Transverse colon (tissue), 4 donors: Measurements from ENCODE around the gene PIMREG. TPM values are rescaled to one million over a fixed set of nuclear protein-coding genes. Genes with fewer than 3 reads are reported as not detected.

Experiments
- DNase-seq: peaks from one replicate; pipeline ENCODE4 v3.0.0-alpha.2; 2019
- H3K27ac ChIP-seq, 4 donors: fragments of 200-600 bp; sonication (generic); 2 replicates each; pipeline ENCODE4 v1.5.1; 2016 to 2018; ENCODE audit warnings: inconsistent platforms in 4 of 4
- H3K27me3 ChIP-seq: fragments of 200-600 bp; sonication (generic); 2 replicates; pipeline ENCODE4 v1.5.1; 2017; ENCODE audit warnings: inconsistent platforms
- H3K36me3 ChIP-seq, 4 donors: fragments of 200-600 bp; sonication (generic); 2 replicates each; pipeline ENCODE4 v1.5.1; 2017 to 2019; ENCODE audit warnings: inconsistent platforms in 4 of 4
- H3K4me1 ChIP-seq, 4 donors: fragments of 200-600 bp; sonication (generic); 2 replicates each; pipeline ENCODE4 v1.5.1; 2017 to 2020; ENCODE audit warnings: inconsistent platforms in 4 of 4
- H3K4me3 ChIP-seq, 4 donors: fragments of 200-600 bp; sonication (generic); 1 replicate in 1 of 4; 2 replicates in 3 of 4; pipeline versions ENCODE4 v1.5.1 to v1.6.1; 2017 to 2019; ENCODE audit warnings: inconsistent platforms in 4 of 4
- H3K9me3 ChIP-seq, 2 donors: fragments of 200-600 bp; sonication (generic); 2 replicates each; pipeline ENCODE4 v1.5.1; 2017 to 2019; ENCODE audit warnings: inconsistent platforms in 2 of 2
- EP300 ChIP-seq: sonication (generic); formaldehyde crosslinking; IDR thresholded peaks from one replicate; pipeline ENCODE4 v1.6.1; 2017; ENCODE audit warnings: antibody characterized with exemption, low read depth
- POLR2A ChIP-seq: fragments of 450-650 bp; IDR thresholded peaks from one replicate; pipeline ENCODE4 v1.6.1; 2016; ENCODE audit warnings: antibody characterized with exemption, mild to moderate bottlenecking, moderate library complexity
- POLR2AphosphoS5 ChIP-seq, 3 donors: sonication (generic); formaldehyde crosslinking; IDR thresholded peaks; one replicate each; pipeline ENCODE4 v1.6.1; 2016; ENCODE audit warnings: antibody characterized with exemption in 3 of 3
- WGBS, 2 donors: methylation state at CpG; one replicate each; pipeline ENCODE4 v1.1.5; 2018; ENCODE audit warnings: low coverage in 1 of 2; 5-methylcytosine and 5-hydroxymethylcytosine counted together
- in situ Hi-C, 4 donors: fragments of 200-750 bp; cut with MboI; loops; one replicate each; pipeline versions ENCODE4 v1.15.0 to v1.15.1; 2017; ENCODE audit warnings: low sequenced_read_pairs in 3 of 4, low pct_ligation_motif_present in 1 of 4, low pct_unique_long_range_greater_than_20kb in 1 of 4
- intact Hi-C: fragments of 100-400 bp; cut with DNase I; formaldehyde crosslinking; loops from one replicate; pipeline ENCODE4 v1.15.1; 2023; ENCODE audit warnings: low total_unique reads
- total RNA-seq, 4 donors: library from RNA; depleted of rRNA; stranded (reverse); fragments of >200 nt; gene quantifications; one replicate each; pipeline ENCODE4 v1.1.0, GENCODE V29; 2016
- TF ChIP-seq, protein P1 (sequence below), 5 experiments: fragments of 200-600 bp in 3 of 5; fragments of 450-650 bp in 2 of 5; sonication (generic) in 3 of 5; IDR thresholded peaks; 1 replicate in 2 of 5; 2 replicates in 3 of 5; pipeline ENCODE4 v1.5.1; 2016 to 2017; ENCODE audit warnings: antibody characterized with exemption in 5 of 5, inconsistent platforms in 3 of 5, mild to moderate bottlenecking in 2 of 5, moderate library complexity in 1 of 5

PIMREG gene
- total RNA-seq, 4 donors from 2014 or later, result 0.41 to 8.4 (median 0.79) TPM; not detected in 1

DNA sequence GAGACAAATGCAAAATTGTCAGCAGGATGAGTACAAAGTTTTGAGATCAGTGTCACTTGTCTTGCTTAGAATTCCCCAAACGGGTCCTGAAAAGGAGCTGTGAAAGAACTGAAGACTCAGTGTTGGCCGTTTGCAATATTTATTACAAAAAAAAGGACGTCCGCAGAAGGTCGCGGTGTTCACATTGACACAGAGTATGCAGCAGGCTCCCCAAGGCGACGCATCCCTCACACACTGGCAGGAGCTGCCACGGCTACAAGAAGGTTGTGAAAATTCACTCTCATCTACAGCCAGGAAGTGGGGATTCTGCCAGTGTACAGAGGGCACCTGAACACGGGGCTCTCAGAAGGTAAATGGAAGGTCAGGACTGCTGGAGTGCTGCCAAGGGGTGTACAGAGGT is 35.5 kb upstream of the PIMREG start:
- no peak overlapping the region for H3K4me3 ChIP-seq
- 67 to 68% methylated on average over 7 to 10 of the region's 10 CpGs for WGBS, 2 donors
- no peaks in the 10 kb centered on the region for H3K36me3 ChIP-seq
- H3K27me3 ChIP-seq, result peaks cover 15% of the 10 kb centered on the region
- no peak for DNase-seq
- intact Hi-C loops, result no loop called here
- in situ Hi-C loops, result no loop called here
- H3K27ac ChIP-seq, result no peak overlapping the region
- no peaks in the 10 kb centered on the region for H3K9me3 ChIP-seq
- TF ChIP-seq EP300 (no peak), POLR2AphosphoS5 (IDR thresholded peaks at IDR 0.05) (no peak), POLR2A (no peak)
- TF ChIP-seq, protein P1, sequence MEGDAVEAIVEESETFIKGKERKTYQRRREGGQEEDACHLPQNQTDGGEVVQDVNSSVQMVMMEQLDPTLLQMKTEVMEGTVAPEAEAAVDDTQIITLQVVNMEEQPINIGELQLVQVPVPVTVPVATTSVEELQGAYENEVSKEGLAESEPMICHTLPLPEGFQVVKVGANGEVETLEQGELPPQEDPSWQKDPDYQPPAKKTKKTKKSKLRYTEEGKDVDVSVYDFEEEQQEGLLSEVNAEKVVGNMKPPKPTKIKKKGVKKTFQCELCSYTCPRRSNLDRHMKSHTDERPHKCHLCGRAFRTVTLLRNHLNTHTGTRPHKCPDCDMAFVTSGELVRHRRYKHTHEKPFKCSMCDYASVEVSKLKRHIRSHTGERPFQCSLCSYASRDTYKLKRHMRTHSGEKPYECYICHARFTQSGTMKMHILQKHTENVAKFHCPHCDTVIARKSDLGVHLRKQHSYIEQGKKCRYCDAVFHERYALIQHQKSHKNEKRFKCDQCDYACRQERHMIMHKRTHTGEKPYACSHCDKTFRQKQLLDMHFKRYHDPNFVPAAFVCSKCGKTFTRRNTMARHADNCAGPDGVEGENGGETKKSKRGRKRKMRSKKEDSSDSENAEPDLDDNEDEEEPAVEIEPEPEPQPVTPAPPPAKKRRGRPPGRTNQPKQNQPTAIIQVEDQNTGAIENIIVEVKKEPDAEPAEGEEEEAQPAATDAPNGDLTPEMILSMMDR (IDR thresholded peaks at IDR 0.05), result no peak
- H3K4me1 ChIP-seq, result no peaks in the 10 kb centered on the region

DNA sequence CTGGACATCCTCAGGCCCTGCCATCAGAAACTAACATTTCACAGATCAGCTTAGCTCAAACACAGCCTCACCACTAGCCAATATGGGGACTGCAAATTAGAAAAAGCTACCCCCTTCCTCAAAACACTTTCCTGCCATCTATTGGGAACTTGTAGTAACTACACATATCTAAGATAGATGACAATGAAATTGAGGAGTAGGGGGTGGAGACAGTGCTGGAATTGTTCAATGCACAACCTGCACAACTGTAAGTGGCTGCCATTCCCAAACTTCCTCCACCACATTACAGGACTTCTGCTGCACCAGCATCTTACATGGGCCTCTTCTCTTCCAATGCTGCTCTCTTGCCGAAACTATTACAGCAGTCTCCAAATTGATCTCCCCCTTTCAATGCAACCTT is 31.2 kb upstream of the PIMREG start:
- in situ Hi-C loops (no loop called here), intact Hi-C loops (no loop called here)
- no peaks in the 10 kb centered on the region for H3K4me1 ChIP-seq
- 97 to 100% methylated on average over 1 of the region's 1 CpG for WGBS, 2 donors
- H3K4me3 ChIP-seq, result no peak overlapping the region
- H3K27ac ChIP-seq, result no peak overlapping the region
- peaks cover 8% of the 10 kb centered on the region for H3K27me3 ChIP-seq
- TF ChIP-seq, protein P1 (IDR thresholded peaks at IDR 0.05), result peak in 2 of 5 experiments; percentile 14 to 23
- no peak for TF ChIP-seq POLR2A
- no peaks in the 10 kb centered on the region for H3K9me3 ChIP-seq
- H3K36me3 ChIP-seq, result no peaks in the 10 kb centered on the region
- no peak for DNase-seq

DNA sequence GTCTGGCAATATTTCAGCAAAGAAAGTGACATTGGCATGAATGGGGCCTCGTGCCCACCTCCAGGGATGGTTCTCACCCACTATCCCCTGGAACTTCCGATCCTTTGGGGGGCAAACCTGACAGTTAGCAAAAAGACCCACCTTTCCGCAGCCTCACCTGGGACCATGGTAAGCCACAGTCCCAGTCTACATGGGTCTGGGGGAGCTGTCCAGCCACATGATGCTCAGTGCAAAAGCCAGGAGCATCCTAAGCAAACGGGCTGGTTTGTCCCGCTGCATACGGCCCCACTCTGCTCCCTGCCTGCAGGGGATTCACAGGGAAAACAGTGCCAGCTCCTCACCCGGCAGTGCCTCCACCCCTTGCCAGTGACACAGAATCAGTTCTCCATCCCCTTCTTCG is 28.6 kb upstream of the PIMREG start:
- in situ Hi-C loops (no loop called here), intact Hi-C loops (no loop called here)
- Histone ChIP-seq H3K9me3 (no peaks in the 10 kb centered on the region), H3K36me3 (no peaks in the 10 kb centered on the region), H3K4me3 (no peak overlapping the region), H3K27me3 (peaks cover 3% of the 10 kb centered on the region), H3K4me1 (no peaks in the 10 kb centered on the region), H3K27ac (no peak overlapping the region)
- 70% methylated on average over 8 of the region's 8 CpGs; no CpG with 5 or more reads in 1 of the 2 donors for WGBS, 2 donors
- DNase-seq, result no peak
- TF ChIP-seq POLR2AphosphoS5 (IDR thresholded peaks at IDR 0.05), result no peak
- no peak for TF ChIP-seq EP300
- TF ChIP-seq POLR2A, result no peak
- TF ChIP-seq, protein P1 (IDR thresholded peaks at IDR 0.05), result no peak

DNA sequence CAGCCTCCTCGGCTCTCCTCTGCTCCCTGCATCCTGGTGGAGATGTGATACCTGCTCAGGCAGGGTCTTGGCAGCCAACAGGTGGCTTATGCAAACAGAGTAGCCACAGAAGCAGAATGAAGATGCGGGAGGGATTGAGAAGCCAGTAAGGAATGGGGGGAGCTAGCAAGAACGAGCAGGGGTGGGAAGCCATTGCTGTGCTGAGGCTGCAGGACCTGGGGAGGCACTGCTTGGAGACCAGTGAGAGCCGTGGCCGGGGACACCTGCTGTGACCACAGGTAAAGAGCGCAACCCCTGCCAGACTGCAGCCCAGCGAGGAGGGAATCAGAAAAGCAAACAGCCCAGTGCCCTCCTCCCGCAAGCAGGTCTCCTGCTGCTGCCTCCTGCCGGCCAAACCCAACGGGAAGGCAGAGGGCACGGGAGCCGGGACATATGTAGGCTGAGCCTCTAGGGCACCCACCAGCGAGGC is 24.0 kb upstream of the PIMREG start:
- 13% methylated on average over 13 of the region's 13 CpGs; no CpG with 5 or more reads in 1 of the 2 donors for WGBS, 2 donors
- no peaks in the 10 kb centered on the region for H3K9me3 ChIP-seq
- H3K36me3 ChIP-seq, result no peaks in the 10 kb centered on the region
- H3K27me3 ChIP-seq, result peaks cover 9% of the 10 kb centered on the region
- H3K27ac ChIP-seq, result no peak overlapping the region
- TF ChIP-seq, protein P1 (IDR thresholded peaks at IDR 0.05), result peak in 2 of 5 experiments; percentile 13 to 17
- no peak for TF ChIP-seq POLR2AphosphoS5 (IDR thresholded peaks at IDR 0.05)
- intact Hi-C loops, result loop anchor here (2.0 kb wide), 1 partner anchor 833 kb away; no protein-coding TSS in a partner anchor
- H3K4me1 ChIP-seq, result no peaks in the 10 kb centered on the region
- H3K4me3 ChIP-seq, result no peak overlapping the region
- no peak for DNase-seq
- in situ Hi-C loops, result loop anchor here in 2 of 4 donors (5.0 kb wide), 1 partner anchor 833 kb away; no protein-coding TSS in a partner anchor
